Measurements from ENCODE around the gene TBK1. TPM values are rescaled to one million over a fixed set of nuclear protein-coding genes. Genes with fewer than 3 reads are reported as not detected.

Gene TBK1
- total and polyA plus RNA-seq, 9 of the 15 experiments (the other 6 are each of a cell fraction or from before 2014, with no cell fraction given): 20.4 to 42.0 (median 27.8) TPM

GRCh38 chr12:64461634-64462414 is 9.9 kb downstream of the TBK1 start:
- H2AFZ ChIP-seq (ENCODE audit: low read depth, low read length): no peak overlapping the region
- TF ChIP-seq, protein P1, sequence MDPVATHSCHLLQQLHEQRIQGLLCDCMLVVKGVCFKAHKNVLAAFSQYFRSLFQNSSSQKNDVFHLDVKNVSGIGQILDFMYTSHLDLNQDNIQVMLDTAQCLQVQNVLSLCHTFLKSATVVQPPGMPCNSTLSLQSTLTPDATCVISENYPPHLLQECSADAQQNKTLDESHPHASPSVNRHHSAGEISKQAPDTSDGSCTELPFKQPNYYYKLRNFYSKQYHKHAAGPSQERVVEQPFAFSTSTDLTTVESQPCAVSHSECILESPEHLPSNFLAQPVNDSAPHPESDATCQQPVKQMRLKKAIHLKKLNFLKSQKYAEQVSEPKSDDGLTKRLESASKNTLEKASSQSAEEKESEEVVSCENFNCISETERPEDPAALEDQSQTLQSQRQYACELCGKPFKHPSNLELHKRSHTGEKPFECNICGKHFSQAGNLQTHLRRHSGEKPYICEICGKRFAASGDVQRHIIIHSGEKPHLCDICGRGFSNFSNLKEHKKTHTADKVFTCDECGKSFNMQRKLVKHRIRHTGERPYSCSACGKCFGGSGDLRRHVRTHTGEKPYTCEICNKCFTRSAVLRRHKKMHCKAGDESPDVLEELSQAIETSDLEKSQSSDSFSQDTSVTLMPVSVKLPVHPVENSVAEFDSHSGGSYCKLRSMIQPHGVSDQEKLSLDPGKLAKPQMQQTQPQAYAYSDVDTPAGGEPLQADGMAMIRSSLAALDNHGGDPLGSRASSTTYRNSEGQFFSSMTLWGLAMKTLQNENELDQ (CRISPR knock-in tag; IDR thresholded peaks at IDR 0.05; ENCODE audit: borderline replicate concordance): no peak
- TF ChIP-seq POLR3A (IDR thresholded peaks at IDR 0.05; ENCODE audit: borderline replicate concordance, extremely low read depth, insufficient read depth, insufficient read length) (no peak), FOXA1 (IDR thresholded peaks at IDR 0.05; ENCODE audit: borderline replicate concordance) (no peak), PCBP1 (IDR thresholded peaks at IDR 0.05; ENCODE audit: low read depth, low read length, poor library complexity, severe bottlenecking) (no peak), BRF1 (IDR thresholded peaks at IDR 0.05; ENCODE audit: borderline replicate concordance, extremely low read depth, insufficient read length) (no peak), ERF (CRISPR knock-in tag; IDR thresholded peaks at IDR 0.05) (no peak), ZNF699 (CRISPR knock-in tag; IDR thresholded peaks at IDR 0.05; ENCODE audit: insufficient replicate concordance) (no peak), ZC3H4 (CRISPR knock-in tag; IDR thresholded peaks at IDR 0.05; ENCODE audit: borderline replicate concordance) (no peak), THAP12 (CRISPR knock-in tag; IDR thresholded peaks at IDR 0.05) (no peak)
- DNase-seq (ENCODE audit: extremely low read depth in 1 of 4, low spot score in 3 of 4): no peak
- in situ Hi-C loops (cut with MboI) (no loop called here), intact Hi-C loops (cut with micrococcal nuclease) (no loop called here)
- 73% methylated on average over 2 of the region's 2 CpGs for WGBS (ENCODE audit: insufficient coverage, low coverage, missing lambda C conversion rate)
- no peak overlapping the region for H3K4me3 ChIP-seq
- peaks cover 77% of the 10 kb centered on the region for H3K36me3 ChIP-seq (ENCODE audit: control insufficient read depth, insufficient read depth, low read length)
- H3K27me3 ChIP-seq (ENCODE audit: control insufficient read depth in 2 of 2, insufficient read depth in 2 of 2, low read length in 2 of 2): no peaks in the 10 kb centered on the region
- CTCF ChIA-PET (ENCODE audit: low intra/inter-chr PET ratio): no interaction called here
- no peak for ATAC-seq
- H3K9me3 ChIP-seq (replicated peaks; ENCODE audit: control insufficient read depth, insufficient read depth, low read depth, low read length): no peaks in the 10 kb centered on the region
- no peak overlapping the region; the same call in 2 of the 3 replicates for H3K27ac ChIP-seq (ENCODE audit: extremely low read depth, low read depth, low read length)
- H3K79me2 ChIP-seq (ENCODE audit: control insufficient read depth, insufficient read depth, low read length): peaks cover 43% of the 10 kb centered on the region
- H3K9me1 ChIP-seq (ENCODE audit: control insufficient read depth, insufficient read depth, low read length): no peaks in the 10 kb centered on the region
- POLR2A ChIA-PET: interaction anchor here (0.6 to 0.9 kb wide), 2 partner anchors 10 to 308 kb away, joined by 3 to 4 read pairs; no protein-coding TSS in a partner anchor
- BruUV-seq (replicated peaks): no TSS peak
- H4K20me1 ChIP-seq (replicated peaks; ENCODE audit: control insufficient read depth, insufficient read depth, low read length): no peaks in the 10 kb centered on the region
- H3K4me1 ChIP-seq (replicated peaks in 1 of 2; ENCODE audit: control insufficient read depth in 2 of 2, insufficient read depth in 2 of 2, low read length in 2 of 2): peaks cover 8 to 9% of the 10 kb centered on the region in 2 experiments; a peak in 4 of 5 replicates
- no peak overlapping the region for H3K4me2 ChIP-seq (ENCODE audit: insufficient read depth, low read length)
- FAIRE-seq: no peak
- H3K9ac ChIP-seq (ENCODE audit: insufficient read depth in 1 of 2, low read depth in 2 of 2, low read length in 2 of 2): no peak overlapping the region
